ENCODE data around the gene C1orf167.

GRCh38 chr1:11838349-11839272, 76.6 kb downstream of the C1orf167 start:
- TF ChIP-seq CTCF (conservative IDR thresholded peaks at IDR 0.05) (peak; percentile 100), ZFX (IDR thresholded peaks at IDR 0.05) (no peak)
